ENCODE results near the gene ACBD3.
"Not testable (repeated sequence)": the region's sequence is repeated elsewhere in the genome, so short reads cannot be mapped to it uniquely, and the experiment has no call there.

Gene ACBD3

DNA sequence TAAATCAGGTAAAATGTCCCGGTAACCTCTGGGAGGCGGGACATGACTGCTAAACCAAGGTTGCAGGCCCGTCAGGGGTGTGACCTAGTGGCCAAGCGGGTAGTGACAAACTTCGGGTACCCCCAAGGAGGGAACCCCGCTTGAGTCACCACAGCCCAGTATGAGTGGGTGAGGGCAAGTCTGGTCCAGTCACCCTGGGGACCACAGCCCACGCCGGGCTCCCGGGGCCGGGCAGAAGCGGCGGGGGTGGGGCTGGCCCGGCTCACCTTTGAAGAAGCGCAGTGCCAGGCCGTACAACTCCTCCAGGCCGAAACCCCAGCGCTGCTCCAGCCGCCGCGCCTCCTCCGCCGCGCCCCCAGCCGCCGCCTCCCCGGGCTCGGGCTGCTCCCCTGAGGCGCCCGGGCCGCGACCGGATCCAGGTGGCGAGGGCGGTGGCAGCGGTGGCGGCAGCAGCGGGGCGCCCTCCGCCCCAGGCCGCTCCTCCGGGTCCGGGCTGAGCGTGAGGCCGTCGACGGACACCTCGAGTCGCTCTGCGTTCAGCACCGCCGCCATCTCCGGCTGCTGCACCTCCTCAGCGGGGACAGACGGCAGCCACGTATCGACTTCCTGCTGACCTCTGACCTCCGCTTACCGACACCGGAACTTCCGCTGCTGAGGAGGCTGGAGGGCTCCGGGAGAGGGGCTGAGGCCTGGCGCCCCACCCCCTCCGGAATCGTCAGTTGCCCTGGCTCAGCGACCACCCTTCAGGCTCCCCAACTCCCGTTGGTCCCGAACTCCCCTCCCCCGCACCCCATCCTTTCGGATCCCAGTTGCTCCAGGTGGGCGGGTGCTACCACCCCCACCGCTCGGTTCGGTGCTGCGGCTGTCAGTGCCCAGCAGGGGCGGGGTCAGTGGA lies at the start of gene ACBD3:
ACBD3 (minus strand) TSS at position 618 of the 895 bp plus-strand sequence; CDS start at position 552, 66 bp downstream.
- in situ Hi-C loops (cut with HindIII; ENCODE audit: low sequenced_read_pairs), result no loop called here

DNA sequence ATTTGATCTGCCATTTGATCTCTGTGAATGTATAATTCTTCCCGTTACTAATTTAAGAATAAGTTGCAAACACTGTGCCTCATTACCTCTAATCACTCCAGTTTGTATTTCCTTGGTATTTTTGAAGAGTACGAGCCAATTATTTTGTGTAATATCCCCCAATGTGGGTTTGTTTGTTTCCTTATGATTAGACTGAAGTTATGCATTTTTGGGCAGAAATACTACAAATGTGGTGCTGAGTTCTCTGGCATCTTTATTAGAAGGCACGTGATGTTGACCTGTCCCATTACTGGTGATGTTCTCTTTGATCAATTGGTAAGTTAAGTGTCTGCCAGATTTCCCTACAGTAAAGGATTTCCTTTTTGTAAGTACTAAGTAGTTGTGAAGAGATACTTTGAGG lies 47.3 kb upstream of the ACBD3 start:
- in situ Hi-C loops (cut with HindIII; ENCODE audit: low sequenced_read_pairs), result no loop called here

DNA sequence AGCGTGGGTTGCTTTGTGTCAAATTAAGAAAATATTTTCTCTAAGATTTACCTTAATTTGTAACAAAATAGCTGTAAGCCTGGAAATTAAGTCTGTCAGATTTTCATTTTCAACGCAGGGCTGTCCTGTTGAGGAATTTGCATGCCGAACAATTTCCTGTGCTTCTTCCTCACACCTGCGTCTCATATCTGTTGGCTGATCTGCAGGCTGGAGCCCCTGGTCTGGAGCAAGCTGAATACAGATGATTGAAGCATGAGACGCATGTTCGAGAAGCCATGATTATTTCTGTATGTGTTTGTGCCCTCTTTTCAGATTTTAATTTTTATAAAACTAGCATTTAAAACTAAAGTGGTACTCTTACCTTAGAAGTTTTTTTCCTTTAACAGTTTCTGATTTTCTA lies 46.8 kb upstream of the ACBD3 start:
- in situ Hi-C loops (cut with HindIII; ENCODE audit: low sequenced_read_pairs), result no loop called here

DNA sequence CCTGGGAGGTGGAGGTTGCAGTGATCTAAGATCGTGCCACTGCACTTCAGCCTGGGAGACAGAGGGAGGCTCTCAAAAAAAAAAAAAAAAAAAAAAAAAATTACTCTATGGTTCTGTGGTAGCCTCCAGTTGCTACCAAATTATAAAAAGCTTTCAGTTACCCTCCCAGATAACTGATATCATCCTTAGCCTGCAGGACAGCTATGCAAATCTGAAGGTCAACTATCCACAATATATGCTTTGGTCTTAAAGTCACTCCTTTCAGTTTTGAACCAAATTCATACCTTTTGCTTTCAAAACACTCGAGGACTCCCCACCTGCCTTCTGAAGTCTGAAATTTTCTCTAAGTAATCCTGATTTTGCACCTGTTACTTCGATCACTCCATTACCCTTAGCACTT lies 40.1 kb upstream of the ACBD3 start:
- in situ Hi-C loops (cut with HindIII; ENCODE audit: low sequenced_read_pairs), result no loop called here

DNA sequence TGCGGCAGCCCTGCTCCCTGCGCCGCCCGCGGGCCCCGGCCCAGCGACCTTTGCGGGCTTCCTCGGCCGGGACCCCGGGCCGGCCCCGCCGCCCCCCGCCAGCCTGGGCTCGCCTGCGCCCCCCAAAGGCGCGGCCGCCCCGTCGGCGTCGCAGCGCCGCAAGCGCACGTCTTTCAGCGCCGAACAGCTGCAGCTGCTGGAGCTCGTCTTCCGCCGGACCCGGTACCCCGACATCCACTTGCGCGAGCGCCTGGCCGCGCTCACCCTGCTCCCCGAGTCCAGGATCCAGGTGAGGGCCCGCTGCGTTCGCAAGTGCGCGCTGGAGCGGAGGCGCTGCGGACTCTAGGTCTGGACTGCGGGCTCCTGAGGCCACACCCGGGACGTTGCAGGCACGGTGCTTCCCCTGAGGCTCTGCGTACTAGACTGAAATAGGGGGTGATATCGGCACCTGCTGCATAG lies 37.3 kb upstream of the ACBD3 start:
- in situ Hi-C loops (cut with HindIII; ENCODE audit: low sequenced_read_pairs), result no loop called here

DNA sequence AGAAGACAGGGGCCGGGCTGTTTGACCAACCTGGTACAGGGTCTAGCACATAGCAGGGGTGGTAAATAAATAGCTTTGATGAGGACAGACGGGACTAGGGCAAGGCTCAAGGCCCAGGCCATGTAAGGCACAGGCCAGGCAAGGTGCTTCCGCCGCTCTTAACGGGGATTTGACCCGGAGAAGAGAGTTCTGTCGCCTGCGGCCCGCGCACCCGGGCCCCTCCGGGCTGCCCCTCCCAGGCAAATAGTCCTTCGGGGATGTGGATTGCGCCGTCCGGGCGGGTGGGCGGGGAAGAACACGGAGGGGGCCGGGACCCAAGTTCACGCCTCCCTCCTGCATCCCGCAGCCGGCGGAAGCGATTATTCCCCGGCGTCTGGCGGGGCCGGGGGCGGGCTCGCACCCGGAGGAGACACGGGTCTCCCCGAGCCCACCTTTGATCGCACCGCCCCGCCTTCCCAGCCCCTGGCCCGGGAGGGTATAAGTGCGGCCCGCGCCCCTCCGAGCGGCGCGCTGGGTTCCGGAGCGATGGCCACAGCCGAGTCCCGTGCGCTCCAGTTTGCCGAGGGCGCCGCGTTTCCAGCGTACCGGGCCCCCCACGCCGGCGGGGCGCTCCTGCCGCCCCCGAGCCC lies 36.7 kb upstream of the ACBD3 start, which contains the start of gene MIXL1:
MIXL1 (plus strand) TSS at position 508 of the 629 bp plus-strand sequence; CDS start at position 526, 18 bp downstream.
- in situ Hi-C loops (cut with HindIII; ENCODE audit: low sequenced_read_pairs), result no loop called here

DNA sequence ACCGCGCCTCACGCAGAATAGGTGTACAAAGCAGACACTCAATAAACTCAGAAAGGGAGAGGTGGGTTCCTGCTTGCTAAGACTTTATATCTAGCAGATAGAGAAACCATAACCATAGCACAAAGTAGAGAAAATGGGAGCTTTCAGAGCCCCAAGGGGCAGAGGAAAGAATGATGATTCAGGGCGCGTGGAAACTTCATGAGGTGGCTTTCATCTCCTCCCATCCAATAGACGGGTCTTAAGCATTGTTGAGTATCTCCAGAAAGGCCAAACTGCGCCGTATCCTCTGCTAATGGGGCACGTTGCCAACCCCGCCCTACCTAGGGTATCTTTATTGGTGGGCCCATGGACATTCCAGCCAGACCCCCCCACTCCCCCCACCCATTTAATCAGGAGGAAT lies 36.1 kb upstream of the ACBD3 start:
- in situ Hi-C loops (cut with HindIII; ENCODE audit: low sequenced_read_pairs), result no loop called here

DNA sequence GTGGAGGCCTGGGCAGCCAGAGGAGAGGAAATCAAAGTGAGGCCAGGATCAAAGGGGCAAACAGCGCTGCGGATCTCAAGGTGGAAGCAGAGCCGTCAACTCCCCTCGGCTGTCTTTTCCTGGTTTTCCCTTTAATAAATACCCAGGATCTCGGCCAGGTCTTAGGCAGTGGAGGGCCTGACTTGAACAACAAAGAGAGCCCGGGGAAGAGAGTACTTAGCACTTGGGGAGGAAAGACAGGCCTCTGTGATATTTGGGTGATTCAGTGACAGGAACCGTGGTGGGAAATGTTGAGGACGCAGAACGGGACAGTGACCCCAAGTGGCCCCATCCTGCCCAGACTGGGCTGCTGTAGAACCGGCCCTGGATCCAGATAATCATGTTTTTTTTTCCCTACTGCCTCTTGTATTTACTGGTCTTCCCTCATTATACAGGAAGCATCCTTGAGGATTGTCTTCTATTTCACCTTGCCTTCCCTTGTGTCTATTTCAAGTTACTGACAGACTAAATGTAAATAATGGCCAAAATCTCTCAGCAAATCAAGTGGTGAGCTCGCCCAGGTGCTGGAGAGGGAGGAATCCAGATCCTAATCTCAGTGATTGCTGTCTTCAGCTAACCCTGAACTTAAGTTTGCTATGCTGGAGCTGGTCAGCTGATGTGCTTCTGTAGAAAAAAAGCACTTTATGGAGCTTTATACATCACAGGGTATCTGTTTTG lies 34.1 kb upstream of the ACBD3 start:
- in situ Hi-C loops (cut with HindIII; ENCODE audit: low sequenced_read_pairs), result no loop called here

DNA sequence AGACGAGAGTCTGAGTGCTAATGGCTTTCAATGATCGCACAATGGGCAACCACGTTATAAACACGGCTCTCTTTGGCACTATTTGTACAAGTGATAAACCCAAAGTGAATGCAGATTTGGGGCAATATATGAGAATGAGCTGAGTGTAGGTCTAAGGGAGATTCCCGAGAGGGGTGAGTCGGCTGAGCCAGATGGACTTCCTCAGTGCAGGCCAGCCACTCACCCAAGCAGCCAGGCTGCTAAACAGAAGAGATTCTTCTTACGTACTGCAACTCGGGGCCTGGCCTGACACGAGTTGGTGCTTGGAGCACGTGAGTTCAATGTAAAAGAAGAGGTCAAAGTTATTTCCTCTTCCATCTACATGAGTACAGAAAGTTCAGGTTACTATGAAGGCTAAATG lies 30.7 kb upstream of the ACBD3 start:
- in situ Hi-C loops (cut with HindIII; ENCODE audit: low sequenced_read_pairs), result no loop called here

DNA sequence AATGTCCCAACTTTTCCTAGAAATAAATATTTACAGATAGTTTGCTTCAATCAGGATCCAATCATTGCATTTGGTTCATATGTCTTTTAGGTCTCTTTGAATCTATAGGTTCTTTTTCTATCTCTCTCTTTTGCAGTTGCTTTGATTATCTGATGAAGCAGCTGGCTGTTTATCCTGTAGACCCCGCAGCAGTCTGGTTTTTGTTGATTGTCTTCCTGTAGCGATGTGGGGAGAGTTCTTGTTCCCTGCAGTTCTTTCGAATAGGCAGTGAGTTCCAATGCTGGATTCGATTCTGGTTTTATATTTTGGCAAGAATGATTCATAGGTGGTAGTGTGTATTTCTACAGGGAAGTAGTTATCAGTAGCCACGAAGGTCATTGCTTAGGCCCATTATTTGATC lies 29.5 kb upstream of the ACBD3 start:
- in situ Hi-C loops (cut with HindIII; ENCODE audit: low sequenced_read_pairs), result no loop called here

DNA sequence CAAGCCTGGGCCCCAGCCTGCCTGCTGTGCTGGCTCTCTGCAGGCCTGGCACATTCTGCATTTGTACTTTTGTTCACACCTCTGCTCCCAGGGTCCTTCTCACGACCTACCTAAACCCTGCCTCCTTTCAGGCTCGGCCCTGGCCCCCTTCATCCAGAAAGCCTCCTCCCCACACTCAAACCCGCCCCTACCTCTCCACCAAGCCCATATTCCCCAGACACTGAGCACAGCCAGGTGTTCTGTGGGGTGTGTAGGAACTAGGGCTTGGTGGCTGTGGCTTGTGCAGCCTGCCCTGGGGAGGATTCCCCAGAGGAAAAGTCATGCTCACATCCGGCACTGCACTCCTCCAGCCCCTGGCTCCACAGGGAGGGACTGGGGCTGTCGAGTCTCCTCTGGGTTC lies 28.7 kb upstream of the ACBD3 start:
- in situ Hi-C loops (cut with HindIII; ENCODE audit: low sequenced_read_pairs), result no loop called here

DNA sequence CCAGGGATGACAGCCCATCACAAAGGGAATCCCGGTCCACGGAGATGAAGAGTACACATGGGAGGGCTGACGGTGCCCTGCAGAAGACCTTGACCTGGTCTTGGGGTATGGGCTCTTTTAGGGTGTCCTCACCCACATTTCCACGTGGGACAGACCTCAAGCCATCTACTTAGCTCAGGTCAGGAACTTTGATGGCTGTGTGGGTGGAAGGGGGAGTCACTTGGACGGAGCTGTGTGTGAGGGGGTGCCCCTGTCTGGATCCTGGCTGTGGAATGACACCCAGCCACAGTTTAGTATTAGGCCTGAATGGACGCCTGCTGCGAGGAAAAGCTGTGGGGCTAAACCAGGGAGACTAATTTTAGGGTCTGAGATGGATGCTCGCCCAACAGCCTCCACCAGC lies 26.0 kb upstream of the ACBD3 start:
- in situ Hi-C loops (cut with HindIII; ENCODE audit: low sequenced_read_pairs), result no loop called here

DNA sequence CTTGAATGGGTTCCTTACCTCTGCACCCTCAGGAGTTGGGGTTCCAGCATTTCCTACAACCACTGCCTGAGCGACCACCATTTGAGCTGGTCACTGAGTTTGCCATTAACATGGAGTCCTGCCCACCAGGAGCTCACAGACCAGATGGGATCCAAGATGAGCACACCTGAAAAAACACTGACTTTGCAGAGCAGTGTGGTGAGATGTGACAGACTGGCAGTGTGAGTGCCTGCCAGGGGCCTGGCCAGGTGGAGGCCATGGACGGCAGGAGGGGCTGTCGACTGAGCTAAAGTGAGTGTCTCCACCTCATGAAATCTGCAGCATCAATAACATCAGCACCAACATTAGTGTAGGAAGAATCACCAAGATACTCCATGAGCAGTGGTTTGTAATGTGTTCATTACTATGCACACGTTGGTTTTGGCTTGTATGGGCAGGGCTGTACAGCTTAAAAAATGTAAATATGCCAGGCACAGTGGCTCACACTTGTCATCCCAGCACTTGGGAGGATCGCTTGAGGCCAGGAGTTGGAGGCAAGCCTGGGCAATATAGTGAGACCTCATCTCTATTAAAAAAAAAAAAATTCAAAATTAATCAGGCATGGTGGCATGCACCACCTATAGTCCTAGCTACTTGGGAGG lies 24.8 kb upstream of the ACBD3 start:
- in situ Hi-C loops (cut with HindIII; ENCODE audit: low sequenced_read_pairs), result no loop called here

DNA sequence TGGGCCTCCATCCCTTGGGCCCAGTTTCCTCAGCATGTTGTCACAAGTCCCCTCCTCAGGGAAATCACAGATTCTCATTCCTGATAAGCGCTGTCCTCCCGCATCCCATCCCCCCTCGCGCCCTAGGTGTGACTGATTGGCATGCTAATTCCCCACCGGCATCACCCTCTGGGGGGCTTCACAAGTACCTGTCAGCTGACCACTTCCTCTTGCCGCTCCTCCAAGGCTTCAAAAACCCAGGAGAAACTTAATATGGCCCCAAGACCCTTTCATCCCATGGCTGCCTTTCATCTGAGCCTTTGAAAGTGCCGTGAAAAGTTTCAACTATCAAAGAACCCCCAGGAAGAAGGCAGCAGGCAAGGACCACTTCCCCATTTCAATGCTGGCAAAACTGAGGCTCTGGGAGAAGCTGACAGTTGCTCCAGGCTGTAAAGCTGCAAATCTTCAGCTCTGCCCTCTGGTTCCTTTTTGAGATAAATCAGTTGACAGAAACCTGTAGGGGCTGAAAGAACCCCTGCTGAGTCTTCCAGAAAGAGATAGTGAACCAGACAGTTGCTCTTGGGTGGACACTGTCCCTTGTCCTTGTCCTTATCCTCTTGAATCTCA lies 24.1 kb upstream of the ACBD3 start:
- in situ Hi-C loops (cut with HindIII; ENCODE audit: low sequenced_read_pairs), result no loop called here

DNA sequence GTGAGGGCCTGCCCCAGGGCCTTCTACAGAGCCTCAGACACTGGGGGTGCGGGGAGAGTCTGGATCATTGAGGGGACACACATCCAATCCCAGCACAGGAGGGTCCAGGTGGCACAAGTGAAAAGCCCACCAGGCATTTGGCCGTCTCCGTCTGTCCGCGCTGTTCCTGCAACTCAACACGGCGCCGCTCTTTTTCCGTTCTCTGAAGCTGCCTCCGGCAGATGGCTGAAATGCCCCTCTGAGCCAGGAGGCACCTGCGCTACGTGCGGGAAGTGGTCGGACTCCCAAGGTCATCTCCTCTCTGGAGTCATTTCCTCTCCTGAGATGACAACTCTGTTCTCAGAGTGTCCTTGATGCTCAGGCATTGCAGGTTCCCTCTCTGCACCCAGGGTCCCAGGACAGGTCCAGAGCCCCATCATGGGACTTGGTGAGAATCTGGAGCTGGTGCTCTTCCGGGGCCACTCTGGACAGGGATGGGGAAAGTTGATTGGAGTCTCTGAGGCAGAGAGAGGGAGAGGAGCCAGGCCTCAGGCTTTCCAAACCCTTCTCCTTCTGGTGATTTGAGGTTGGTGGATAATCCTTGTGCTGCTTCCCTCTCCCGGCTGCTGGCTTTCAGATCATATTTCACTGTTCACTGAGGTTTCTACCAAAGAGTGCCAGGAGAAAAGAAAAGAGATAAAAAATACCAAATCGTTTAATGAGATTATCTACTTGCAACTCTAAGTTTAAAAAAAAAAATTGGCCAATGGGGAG lies 22.9 kb upstream of the ACBD3 start:
- in situ Hi-C loops (cut with HindIII; ENCODE audit: low sequenced_read_pairs), result no loop called here

DNA sequence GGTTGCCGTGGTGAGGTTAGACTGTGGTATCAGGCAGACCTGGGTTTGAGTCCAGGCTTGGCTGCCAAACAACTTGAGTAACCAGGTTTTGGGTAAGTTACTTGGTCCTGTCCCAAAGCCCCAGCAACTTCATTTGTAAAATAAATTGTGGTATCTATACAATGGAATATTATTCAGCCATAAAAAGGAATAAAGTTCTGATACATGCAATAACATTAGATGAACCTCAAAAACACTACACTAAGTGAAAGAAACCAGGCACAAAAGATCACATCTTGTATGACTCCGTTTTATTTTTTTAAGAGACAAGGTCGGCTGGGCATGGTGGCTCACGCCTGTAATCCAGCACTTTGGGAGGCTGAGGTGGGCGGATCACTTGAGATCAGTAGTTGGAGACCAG lies 20.5 kb upstream of the ACBD3 start:
- in situ Hi-C loops (cut with HindIII; ENCODE audit: low sequenced_read_pairs), result no loop called here

DNA sequence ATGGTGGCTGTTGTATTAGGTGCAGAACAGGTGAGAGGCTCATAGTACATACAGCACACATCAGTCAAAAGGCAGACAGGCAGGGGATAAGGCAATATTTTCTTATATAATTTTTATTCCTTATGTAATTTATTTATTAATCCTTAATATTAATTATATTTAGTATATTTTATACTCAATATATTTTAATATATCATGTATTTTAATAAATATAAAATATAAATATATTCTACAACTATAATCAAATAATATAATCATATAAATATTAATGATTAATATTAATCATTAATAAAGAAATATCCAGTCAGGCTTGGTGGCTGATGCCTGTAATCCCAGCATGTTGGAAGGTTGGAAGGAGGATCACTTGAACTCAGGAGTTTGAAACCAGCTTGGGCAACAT lies 17.7 kb upstream of the ACBD3 start:
- in situ Hi-C loops (cut with HindIII; ENCODE audit: low sequenced_read_pairs), result no loop called here

DNA sequence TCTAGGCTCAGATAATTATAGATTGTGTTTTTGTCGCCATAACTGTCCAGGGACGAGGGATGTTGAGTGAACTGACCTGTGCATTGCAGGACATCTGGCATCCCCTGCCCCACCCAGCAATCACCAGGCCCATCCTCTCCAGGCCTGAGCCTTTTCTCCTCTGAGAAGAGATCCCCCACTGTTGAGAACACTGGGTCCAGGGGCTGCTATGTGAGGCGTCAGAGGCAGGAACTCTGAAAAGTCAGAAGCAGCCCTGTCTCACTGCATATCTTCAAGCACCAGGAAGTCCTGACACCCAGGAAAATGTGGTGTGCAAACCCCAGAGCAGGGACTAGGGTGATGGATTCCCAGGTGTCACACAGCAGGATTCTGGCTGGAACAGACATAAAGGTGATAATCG lies 17.1 kb upstream of the ACBD3 start:
- in situ Hi-C loops (cut with HindIII; ENCODE audit: low sequenced_read_pairs), result no loop called here

DNA sequence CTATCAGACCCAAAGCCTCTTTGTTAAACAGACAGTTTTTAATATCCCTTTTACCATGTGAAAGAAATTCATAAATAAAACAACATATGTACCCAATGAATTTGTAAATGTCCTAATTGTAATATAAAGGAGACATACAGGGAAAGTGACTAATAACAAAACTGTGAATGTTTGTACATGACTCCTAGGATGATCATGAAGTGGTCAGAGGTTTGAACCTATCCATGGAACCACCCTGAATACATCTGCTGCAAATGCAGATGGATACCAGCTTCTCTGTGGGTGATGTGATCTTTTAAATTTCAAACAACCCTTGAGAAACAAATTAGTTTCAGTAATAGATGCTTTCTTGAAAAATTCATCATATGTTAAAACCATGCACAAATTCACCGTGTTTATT lies 16.7 kb upstream of the ACBD3 start:
- in situ Hi-C loops (cut with HindIII; ENCODE audit: low sequenced_read_pairs), result no loop called here

DNA sequence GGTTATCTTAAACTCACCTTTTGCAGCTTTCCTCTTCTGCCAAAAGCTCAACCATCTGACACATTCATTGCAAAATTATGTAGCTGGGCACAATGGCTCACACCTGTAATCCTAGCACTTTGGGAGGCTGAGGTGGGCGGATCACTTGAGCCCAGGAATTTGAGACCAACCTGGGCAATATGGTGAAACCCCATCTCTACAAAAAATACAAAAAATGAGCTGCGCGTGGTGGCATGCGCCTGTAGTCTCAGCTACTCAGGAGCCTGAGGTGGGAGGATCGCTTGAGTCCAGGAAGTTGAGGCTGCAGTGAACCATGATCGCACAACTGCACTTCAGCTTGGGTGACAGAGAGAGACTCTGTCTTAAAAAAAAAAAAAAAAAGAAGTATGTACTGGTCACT lies 16.1 kb upstream of the ACBD3 start:
- in situ Hi-C loops (cut with HindIII; ENCODE audit: low sequenced_read_pairs), result not testable (repeated sequence)
